Measurements from ENCODE around the gene SEPHS2. TPM values are rescaled to one million over a fixed set of nuclear protein-coding genes. Genes with fewer than 3 reads are reported as not detected.

Gene SEPHS2
- total RNA-seq, 1 experiment from 2014 or later = 53.5 TPM

GRCh38 chr16:30443631-30444030, 2.0 kb downstream of the SEPHS2 start:
- Mint-ChIP-seq H3K27ac (no peak overlapping the region), H3K27me3 (ENCODE audit: low read depth) (peaks cover 31% of the 10 kb centered on the region), H3K4me3 (peak overlapping the region; percentile 9), H3K36me3 (peaks cover 19% of the 10 kb centered on the region), H3K9me3 (peaks cover 16% of the 10 kb centered on the region), H3K4me1 (peaks cover 22% of the 10 kb centered on the region)
- TF ChIP-seq ELF4 (CRISPR knock-in tag; IDR thresholded peaks at IDR 0.05; ENCODE audit: low read depth) = no peak
- TF ChIP-seq, protein P1, sequence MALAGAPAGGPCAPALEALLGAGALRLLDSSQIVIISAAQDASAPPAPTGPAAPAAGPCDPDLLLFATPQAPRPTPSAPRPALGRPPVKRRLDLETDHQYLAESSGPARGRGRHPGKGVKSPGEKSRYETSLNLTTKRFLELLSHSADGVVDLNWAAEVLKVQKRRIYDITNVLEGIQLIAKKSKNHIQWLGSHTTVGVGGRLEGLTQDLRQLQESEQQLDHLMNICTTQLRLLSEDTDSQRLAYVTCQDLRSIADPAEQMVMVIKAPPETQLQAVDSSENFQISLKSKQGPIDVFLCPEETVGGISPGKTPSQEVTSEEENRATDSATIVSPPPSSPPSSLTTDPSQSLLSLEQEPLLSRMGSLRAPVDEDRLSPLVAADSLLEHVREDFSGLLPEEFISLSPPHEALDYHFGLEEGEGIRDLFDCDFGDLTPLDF (CRISPR knock-in tag; IDR thresholded peaks at IDR 0.05) = no peak
- ChIA-PET POLR2A (no interaction called here), CTCF (interaction anchor here (4.5 kb wide), 1 partner anchor 13 kb away, joined by 25 read pairs; the partner anchor contains the start of gene DCTPP1)
- ATAC-seq = no peak
- no peak for DNase-seq (ENCODE audit: low spot score)

GRCh38 chr16:30439720-30440348, 5.8 kb downstream of the SEPHS2 start:
- no peak for ATAC-seq
- Mint-ChIP-seq H3K4me3 (no peak overlapping the region), H3K9me3 (peaks cover 9% of the 10 kb centered on the region), H3K27ac (no peak overlapping the region), H3K27me3 (ENCODE audit: low read depth) (peaks cover 20% of the 10 kb centered on the region), H3K36me3 (peaks cover 13% of the 10 kb centered on the region), H3K4me1 (peaks cover 18% of the 10 kb centered on the region)
- CTCF ChIA-PET = interaction anchor here (2.8 kb wide), 1 partner anchor 10 kb away, joined by 18 read pairs; the partner anchor contains the start of gene DCTPP1
- TF ChIP-seq CREB1 (CRISPR knock-in tag; IDR thresholded peaks at IDR 0.05) (no peak), RORB (CRISPR knock-in tag; IDR thresholded peaks at IDR 0.05) (no peak), ZNF232 (CRISPR knock-in tag; IDR thresholded peaks at IDR 0.05) (no peak), ATF1 (CRISPR knock-in tag; IDR thresholded peaks at IDR 0.05) (no peak), CBFB (CRISPR knock-in tag; IDR thresholded peaks at IDR 0.05; ENCODE audit: low read depth) (no peak), HMGXB4 (CRISPR knock-in tag; IDR thresholded peaks at IDR 0.05) (no peak), ETV6 (CRISPR knock-in tag; IDR thresholded peaks at IDR 0.05) (no peak), ZNF121 (CRISPR knock-in tag; IDR thresholded peaks at IDR 0.05) (no peak), ZNF671 (CRISPR knock-in tag; IDR thresholded peaks at IDR 0.05) (no peak), SMAD4 (CRISPR knock-in tag; IDR thresholded peaks at IDR 0.05) (no peak), NFYB (CRISPR knock-in tag; conservative IDR thresholded peaks at IDR 0.05; ENCODE audit: low read depth) (no peak), NFE2L1 (CRISPR knock-in tag; IDR thresholded peaks at IDR 0.05) (no peak)
- TF ChIP-seq, protein P2, sequence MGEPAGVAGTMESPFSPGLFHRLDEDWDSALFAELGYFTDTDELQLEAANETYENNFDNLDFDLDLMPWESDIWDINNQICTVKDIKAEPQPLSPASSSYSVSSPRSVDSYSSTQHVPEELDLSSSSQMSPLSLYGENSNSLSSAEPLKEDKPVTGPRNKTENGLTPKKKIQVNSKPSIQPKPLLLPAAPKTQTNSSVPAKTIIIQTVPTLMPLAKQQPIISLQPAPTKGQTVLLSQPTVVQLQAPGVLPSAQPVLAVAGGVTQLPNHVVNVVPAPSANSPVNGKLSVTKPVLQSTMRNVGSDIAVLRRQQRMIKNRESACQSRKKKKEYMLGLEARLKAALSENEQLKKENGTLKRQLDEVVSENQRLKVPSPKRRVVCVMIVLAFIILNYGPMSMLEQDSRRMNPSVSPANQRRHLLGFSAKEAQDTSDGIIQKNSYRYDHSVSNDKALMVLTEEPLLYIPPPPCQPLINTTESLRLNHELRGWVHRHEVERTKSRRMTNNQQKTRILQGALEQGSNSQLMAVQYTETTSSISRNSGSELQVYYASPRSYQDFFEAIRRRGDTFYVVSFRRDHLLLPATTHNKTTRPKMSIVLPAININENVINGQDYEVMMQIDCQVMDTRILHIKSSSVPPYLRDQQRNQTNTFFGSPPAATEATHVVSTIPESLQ (CRISPR knock-in tag; IDR thresholded peaks at IDR 0.05) = no peak
- TF ChIP-seq, protein P3, sequence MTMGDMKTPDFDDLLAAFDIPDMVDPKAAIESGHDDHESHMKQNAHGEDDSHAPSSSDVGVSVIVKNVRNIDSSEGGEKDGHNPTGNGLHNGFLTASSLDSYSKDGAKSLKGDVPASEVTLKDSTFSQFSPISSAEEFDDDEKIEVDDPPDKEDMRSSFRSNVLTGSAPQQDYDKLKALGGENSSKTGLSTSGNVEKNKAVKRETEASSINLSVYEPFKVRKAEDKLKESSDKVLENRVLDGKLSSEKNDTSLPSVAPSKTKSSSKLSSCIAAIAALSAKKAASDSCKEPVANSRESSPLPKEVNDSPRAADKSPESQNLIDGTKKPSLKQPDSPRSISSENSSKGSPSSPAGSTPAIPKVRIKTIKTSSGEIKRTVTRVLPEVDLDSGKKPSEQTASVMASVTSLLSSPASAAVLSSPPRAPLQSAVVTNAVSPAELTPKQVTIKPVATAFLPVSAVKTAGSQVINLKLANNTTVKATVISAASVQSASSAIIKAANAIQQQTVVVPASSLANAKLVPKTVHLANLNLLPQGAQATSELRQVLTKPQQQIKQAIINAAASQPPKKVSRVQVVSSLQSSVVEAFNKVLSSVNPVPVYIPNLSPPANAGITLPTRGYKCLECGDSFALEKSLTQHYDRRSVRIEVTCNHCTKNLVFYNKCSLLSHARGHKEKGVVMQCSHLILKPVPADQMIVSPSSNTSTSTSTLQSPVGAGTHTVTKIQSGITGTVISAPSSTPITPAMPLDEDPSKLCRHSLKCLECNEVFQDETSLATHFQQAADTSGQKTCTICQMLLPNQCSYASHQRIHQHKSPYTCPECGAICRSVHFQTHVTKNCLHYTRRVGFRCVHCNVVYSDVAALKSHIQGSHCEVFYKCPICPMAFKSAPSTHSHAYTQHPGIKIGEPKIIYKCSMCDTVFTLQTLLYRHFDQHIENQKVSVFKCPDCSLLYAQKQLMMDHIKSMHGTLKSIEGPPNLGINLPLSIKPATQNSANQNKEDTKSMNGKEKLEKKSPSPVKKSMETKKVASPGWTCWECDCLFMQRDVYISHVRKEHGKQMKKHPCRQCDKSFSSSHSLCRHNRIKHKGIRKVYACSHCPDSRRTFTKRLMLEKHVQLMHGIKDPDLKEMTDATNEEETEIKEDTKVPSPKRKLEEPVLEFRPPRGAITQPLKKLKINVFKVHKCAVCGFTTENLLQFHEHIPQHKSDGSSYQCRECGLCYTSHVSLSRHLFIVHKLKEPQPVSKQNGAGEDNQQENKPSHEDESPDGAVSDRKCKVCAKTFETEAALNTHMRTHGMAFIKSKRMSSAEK (CRISPR knock-in tag; IDR thresholded peaks at IDR 0.05; ENCODE audit: borderline replicate concordance) = no peak
- TF ChIP-seq, protein P4, sequence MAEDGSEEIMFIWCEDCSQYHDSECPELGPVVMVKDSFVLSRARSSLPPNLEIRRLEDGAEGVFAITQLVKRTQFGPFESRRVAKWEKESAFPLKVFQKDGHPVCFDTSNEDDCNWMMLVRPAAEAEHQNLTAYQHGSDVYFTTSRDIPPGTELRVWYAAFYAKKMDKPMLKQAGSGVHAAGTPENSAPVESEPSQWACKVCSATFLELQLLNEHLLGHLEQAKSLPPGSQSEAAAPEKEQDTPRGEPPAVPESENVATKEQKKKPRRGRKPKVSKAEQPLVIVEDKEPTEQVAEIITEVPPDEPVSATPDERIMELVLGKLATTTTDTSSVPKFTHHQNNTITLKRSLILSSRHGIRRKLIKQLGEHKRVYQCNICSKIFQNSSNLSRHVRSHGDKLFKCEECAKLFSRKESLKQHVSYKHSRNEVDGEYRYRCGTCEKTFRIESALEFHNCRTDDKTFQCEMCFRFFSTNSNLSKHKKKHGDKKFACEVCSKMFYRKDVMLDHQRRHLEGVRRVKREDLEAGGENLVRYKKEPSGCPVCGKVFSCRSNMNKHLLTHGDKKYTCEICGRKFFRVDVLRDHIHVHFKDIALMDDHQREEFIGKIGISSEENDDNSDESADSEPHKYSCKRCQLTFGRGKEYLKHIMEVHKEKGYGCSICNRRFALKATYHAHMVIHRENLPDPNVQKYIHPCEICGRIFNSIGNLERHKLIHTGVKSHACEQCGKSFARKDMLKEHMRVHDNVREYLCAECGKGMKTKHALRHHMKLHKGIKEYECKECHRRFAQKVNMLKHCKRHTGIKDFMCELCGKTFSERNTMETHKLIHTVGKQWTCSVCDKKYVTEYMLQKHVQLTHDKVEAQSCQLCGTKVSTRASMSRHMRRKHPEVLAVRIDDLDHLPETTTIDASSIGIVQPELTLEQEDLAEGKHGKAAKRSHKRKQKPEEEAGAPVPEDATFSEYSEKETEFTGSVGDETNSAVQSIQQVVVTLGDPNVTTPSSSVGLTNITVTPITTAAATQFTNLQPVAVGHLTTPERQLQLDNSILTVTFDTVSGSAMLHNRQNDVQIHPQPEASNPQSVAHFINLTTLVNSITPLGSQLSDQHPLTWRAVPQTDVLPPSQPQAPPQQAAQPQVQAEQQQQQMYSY (CRISPR knock-in tag; IDR thresholded peaks at IDR 0.05) = no peak
- POLR2A ChIA-PET = no interaction called here
- DNase-seq (ENCODE audit: low spot score) = no peak
